Activated gamma-delta T cell treated with Interleukin-2 at 50 U/mL for 16 hours (primary cell): ENCODE data around the gene P2RY12.

Experiments used
- DNase-seq: peaks from one replicate; pipeline ENCODE4 v3.0.0-alpha.2; 2020

P2RY12 gene

DNA sequence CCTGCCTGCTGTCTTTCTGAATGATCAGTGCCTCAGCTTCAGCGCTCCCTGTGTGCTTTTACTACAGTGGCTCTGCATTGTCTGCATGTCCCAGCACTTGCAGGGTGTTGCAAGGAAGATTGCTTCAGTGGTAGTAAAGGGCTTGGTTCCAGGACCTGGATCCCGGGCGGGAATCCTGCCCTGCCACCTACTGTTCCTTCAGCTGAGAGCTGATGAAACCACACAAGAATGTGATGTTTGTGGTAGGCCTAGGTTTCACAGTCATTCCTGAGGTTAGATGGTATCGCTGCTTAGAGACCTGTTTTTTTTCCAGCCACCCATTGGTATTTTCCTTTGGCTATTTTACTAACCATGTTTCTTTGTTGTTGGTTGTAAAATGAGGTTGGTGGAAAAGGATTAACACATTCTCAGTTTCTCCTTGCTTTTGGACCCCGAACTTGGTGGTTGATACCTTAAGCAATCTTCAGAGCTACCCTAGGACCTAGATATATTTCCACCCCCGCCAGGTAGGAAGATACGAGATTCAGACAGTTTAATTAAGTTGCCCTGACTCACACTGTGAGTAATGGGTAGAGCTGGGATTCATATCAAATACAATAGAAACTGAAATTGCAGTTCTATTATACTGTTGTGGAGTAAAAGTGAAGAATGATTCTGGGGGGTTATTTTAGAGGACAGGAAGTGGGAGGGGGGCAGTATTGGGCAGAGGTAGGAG, 79.3 kb downstream of the P2RY12 start:
- DNase-seq: no peak

DNA sequence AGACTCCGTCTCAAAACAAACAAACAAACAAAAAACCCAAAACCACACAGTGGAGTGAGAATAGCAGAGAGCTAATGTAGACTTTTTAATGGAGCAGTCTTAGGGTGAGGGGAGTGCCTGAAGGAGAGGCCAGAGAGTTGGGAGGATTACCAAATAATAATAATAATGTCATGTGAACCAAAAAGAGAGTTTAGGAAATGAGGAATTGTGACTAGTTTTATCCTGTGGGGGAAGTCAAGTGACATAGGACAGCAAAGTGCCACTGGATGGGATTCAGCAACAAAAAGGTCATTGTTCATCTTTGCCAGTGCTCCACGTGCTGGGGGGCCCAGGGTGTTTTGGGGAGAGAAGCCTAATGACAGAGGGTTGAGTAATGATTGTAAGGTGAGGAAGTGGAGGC, 80.8 kb downstream of the P2RY12 start:
- DNase-seq: no peak

- DNase-seq: no peak
These were observed 82.8 kb downstream of the P2RY12 start for GRCh38 chr3:151301787-151302186.

GRCh38 chr3:151300539-151300938, 84.0 kb downstream of the P2RY12 start:
- no peak for DNase-seq

- DNase-seq: no peak
These were observed 85.5 kb downstream of the P2RY12 start for GRCh38 chr3:151299006-151299405.

DNA sequence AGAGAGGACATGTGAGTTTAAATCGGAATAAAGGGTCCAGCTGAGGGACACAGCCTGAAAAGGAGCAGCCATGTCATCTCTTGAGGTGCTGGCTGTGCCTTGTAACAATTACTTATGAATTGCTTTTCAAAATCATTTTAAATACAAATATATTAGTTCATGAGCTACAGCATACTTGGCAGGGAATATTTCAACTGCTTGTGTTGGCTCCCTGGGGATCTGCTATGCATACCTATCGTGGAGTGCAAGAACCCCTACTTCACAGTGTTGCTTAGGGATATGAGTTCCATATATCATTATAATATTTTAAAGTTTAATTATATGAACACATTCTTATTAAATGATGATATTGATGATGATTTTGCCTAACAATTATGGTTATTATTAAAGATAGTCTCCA, 87.1 kb downstream of the P2RY12 start:
- DNase-seq: no peak

- DNase-seq: no peak
These were observed 88.3 kb downstream of the P2RY12 start for GRCh38 chr3:151296226-151296625.

DNA sequence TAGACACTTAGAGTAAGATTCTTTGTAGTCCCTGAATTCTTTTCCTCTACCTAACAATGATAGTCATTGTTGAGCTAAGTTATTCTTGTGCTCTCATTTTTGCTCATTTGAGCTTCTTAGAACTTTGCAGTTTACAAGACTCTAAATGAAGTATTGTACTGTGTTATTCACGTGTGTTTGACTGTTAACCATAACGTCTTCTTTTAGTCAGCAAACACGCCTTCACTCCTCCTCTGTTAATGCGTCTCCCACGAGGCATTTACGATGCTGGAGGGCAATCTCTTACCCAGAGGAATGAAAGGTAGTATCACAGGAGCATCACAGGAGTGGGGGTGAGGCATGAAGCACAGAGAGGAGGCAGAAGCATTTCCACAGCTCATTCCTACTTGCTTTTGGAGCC, 91.4 kb downstream of the P2RY12 start:
- DNase-seq: no peak

DNA sequence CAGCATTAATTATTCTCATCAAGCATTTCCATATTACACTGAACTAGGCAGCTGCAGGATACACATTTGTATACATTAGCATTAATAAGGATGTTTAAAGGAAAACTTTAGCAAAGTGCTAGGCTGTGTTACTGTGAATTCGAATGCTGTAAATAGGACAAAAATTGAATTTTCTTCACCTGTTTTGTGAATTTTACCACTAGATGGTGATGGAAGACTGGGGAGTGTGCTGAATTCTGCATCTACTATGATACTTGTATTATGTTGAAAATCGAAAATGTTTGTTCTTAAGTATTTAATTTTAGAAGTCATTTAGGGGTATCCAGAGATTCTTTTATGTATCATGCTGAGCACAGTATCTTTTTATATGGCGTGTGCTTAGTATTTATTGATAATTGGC, 93.9 kb downstream of the P2RY12 start:
- no peak for DNase-seq

- DNase-seq: no peak
These were observed 95.1 kb downstream of the P2RY12 start for GRCh38 chr3:151289445-151289844.
